Sigmoid colon (tissue), 4 donors: ENCODE measurements around the gene ZBTB45.
"Not testable (repeated sequence)": the region's sequence is repeated elsewhere in the genome, so short reads cannot be mapped to it uniquely, and the experiment has no call there.

ENCODE experiments used
- POLR2A ChIP-seq, 2 donors: fragments of 450-650 bp; IDR thresholded peaks; one replicate each; pipeline ENCODE4 v1.6.1; 2016; ENCODE audit warnings: antibody characterized with exemption in 2 of 2, mild to moderate bottlenecking in 2 of 2, moderate library complexity in 2 of 2
- POLR2AphosphoS5 ChIP-seq, 4 donors: sonication (generic); formaldehyde crosslinking; IDR thresholded peaks; one replicate each; pipeline ENCODE4 v1.6.1; 2017; ENCODE audit warnings: antibody characterized with exemption in 4 of 4
- TF ChIP-seq, protein P1 (sequence below), 4 experiments: fragments of 450-650 bp in 3 of 4; fragments of 200-600 bp in 1 of 4; IDR thresholded peaks; one replicate each; pipeline ENCODE4 v1.5.1; 2016 to 2019; ENCODE audit warnings: antibody characterized with exemption in 4 of 4, mild to moderate bottlenecking in 3 of 4, moderate library complexity in 2 of 4

DNA sequence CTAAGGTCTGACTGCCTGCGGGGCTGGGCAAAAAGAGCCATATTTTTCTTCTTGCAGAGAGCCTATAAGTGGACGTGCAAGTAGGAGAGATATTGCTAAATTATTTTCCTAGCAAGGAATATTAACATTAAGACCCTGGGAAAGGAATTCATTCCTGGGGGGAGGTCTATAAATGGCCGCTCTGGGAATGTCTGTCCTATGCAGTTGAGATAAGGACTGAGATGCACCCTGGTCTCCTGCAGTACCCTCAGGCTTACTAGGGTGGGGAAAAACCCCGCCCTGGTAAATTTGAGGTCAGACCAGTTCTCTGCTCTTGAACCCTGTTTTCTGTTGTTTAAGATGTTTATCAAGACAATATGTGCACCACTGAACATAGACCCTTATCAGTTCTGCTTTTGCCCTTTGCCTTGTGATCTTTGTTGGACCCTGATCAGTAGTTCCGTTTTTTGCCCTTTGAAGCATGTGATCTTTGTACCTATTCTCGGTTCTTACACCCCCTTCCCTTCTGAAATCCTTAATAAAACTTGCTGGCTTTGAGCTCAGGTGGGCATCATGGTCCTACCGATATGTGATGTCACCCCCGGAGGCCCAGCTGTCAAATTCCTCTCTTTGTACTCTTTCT lies 11.9 kb downstream of the ZBTB45 start:
- TF ChIP-seq, protein P1, sequence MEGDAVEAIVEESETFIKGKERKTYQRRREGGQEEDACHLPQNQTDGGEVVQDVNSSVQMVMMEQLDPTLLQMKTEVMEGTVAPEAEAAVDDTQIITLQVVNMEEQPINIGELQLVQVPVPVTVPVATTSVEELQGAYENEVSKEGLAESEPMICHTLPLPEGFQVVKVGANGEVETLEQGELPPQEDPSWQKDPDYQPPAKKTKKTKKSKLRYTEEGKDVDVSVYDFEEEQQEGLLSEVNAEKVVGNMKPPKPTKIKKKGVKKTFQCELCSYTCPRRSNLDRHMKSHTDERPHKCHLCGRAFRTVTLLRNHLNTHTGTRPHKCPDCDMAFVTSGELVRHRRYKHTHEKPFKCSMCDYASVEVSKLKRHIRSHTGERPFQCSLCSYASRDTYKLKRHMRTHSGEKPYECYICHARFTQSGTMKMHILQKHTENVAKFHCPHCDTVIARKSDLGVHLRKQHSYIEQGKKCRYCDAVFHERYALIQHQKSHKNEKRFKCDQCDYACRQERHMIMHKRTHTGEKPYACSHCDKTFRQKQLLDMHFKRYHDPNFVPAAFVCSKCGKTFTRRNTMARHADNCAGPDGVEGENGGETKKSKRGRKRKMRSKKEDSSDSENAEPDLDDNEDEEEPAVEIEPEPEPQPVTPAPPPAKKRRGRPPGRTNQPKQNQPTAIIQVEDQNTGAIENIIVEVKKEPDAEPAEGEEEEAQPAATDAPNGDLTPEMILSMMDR (IDR thresholded peaks at IDR 0.05): not testable (repeated sequence)
- not testable (repeated sequence) for TF ChIP-seq POLR2A, POLR2AphosphoS5 (IDR thresholded peaks at IDR 0.05)
